HG03060 (cell line): ENCODE results near the gene TARBP1.
"Not testable (repeated sequence)": the region's sequence is repeated elsewhere in the genome, so short reads cannot be mapped to it uniquely, and the experiment has no call there.

ENCODE experiments used
- ATAC-seq: cut with Tn5 transposase; IDR thresholded peaks from one replicate; pipeline ENCODE4 v1.9.1; 2021; ENCODE audit warnings: low read depth, moderate number of reproducible peaks; ENCODE audit not compliant: unreplicated experiment

TARBP1 gene

DNA sequence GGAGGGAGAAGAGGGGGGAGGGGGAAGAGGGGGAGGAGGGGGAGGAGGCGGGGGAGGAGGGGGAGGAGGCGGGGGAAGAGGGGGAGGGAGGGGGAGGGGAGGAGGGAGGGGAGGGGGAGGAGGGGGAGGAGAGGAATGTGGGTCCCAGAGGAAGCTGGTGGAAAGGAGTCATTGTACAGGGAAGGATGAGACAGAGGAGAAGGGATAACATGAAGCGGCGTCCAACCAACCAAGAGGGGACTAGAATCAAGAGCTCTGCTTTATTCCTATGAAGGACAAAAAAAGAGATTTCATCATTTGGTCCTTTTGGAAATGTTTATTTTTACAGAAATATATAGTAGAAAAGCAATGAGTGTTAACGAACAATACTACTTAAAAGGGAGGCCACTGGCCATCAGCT is 81.2 kb downstream of the TARBP1 start:
- no peak for ATAC-seq

DNA sequence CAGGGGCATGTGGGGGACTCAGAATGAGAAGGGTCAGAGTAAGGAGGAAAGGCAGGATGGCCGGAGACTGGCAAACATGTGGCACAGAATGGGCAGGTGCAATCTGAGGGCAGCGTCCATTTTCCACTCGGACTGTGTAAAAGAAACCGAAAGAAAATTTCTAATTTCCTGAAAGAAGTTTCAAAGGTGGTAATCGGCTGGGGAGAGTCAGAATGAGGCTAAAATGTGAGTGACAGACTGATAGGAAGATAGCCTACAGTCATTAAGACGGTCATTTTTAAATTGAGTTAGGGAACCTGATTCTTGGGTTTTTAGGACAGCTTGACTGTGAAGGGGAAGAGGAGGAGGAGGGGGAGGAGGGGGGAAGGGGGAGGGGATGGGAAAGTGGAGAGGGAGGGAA is 82.1 kb downstream of the TARBP1 start:
- no peak for ATAC-seq

DNA sequence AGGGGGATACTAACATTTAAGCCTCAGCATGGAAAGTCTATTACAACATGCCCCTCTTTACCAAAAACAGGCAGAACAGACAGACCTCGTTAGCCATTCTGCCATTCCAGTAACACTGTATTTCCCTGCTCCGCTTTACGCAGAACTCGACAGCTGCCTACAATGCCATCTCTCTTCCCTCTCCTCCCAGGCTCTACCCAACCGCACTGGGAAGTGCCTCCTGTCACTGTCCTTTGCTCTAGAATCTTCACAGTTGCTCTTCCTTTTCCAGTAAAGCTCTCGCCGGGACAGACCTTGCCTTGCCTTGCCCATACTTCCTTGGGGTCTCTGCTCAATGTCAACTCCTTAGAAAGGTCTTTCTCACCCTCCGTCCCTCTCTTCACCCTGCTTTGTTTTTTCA is 82.9 kb downstream of the TARBP1 start:
- ATAC-seq: no peak

DNA sequence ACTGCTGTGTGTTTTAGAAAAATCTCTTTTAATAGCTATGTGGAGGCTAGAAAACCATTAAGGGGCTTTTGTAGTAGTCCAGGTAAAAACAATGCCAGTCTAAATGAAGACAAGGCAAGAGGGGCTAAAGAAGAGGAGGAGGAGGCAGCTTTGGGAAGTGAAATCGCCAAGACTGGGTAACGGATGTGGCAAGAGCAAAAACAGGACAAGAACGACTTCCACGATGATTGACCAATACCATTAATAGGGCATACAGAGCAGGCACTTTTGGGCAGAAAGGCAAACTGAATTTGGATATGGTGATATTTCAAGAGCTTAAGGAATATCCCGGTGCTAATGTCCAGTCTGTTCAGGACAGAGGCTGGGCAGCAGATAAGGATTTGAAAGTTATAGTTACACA is 83.7 kb downstream of the TARBP1 start:
- ATAC-seq: no peak

DNA sequence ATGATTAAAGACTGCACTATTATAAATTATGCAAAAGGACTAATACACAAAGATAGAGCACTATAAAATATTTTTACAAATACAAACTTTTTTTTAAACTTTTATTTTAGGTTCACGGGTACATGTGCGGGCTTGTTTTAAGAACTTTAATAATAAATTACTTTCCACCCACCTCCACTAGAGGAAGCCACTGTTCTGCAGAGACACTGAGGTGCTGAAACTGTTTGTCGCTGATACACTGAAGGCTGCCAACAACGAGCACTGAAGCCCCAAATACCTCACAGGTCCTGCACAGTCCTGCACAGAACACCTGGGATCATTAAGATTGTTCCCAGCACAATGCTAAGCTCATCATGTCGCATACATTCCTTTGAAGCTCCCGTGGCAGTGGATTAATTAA is 85.8 kb downstream of the TARBP1 start:
- ATAC-seq: no peak

DNA sequence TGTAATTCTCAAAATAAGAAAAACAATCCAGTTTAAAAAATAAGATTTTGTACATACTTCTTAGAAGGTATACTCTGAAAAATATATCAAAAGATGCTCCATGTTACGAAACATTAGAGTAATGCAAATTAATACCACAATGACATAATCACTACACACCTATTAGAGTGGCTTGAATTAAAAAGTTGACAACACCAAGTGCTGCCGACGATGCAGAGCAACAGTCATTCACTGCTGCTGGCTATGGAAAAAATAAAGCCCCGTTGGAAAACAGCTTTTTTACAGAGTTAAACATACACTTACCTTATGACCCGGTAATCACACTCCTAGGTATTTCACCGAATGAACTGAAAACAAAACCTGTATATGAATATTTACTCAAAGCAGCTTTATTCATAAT is 90.9 kb downstream of the TARBP1 start:
- no peak for ATAC-seq

DNA sequence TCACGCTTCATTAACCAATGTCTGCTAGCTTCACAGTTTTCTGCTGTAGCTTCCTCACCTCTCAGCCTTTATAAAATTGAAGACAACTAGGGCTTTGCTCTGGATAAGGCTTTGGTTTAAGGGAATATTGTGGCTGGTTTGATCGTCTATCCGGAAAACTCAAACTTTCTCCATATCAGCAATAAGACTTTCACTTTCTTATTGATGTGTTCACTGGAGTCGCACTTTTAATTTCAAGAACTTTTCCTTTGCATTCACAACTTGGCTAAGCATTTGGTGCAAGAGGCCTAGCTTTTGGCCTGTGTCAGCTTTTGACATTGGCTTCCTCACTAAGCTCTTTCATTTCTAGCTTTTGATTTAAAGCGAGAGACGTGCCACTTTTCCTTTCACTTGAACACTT is 92.9 kb downstream of the TARBP1 start:
- no peak for ATAC-seq

DNA sequence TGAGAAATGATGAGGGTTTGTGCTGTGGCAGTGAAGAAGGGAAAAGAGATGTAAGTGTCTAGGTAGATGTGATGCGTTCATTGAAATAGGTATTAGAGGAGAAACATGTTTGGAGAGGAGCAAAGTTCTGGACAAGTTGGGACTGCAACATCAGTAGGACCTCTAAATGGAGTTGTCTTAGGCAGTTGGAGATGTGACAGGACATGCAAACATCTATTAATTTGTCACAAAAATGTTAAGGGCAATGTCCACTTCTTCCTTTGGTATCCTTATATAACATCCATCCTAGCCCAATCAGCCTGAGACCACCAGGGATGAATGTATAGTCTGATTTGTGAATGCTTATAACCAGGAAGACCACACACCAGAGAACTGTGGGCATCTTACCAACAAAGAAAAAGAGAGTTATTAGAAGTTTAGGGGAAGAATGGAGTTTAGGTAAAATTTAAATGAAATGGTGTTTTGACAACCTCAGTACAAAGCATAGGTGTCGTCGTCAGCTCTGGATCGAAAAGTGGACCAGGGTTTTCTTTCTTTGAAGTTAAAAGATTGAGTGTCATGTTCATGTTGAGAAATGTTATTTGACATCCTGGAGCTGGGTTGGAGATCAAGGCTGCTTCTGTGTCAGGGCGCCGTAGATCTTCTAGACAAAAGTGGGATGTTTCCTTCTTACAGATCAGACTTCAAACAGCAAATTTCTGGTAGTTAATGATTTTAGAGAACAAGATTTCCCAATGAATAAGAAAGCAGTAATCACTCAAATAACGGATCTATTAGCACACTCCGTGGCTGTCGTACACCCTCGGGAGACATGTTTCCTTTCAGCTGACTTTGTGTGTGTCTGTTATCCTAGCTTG is 97.1 kb downstream of the TARBP1 start:
- no peak for ATAC-seq

DNA sequence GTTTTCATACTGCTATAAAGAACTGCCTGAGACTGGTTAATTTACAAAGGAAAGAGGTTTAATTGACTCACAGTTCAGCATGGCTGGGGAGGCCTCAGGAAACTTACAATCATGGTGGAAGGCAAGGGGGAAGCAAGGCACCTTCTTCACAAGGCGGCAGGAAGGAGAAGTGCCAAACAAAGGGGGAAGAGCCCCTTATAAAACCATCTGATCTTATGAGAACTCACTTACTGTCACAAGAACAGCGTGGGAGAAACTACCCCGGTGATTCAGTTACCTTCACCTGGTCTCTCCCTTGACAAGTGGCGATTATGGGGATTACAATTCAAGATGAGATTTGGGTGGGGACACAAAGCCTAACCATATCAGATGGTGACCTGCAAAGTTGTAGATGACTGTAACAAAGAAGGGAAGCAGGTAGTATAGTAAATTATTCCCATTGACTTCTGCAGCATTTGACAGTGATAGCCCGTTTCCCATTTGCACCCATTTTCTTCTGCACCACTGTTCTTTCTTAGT is 99.3 kb downstream of the TARBP1 start:
- ATAC-seq: not testable (repeated sequence)

DNA sequence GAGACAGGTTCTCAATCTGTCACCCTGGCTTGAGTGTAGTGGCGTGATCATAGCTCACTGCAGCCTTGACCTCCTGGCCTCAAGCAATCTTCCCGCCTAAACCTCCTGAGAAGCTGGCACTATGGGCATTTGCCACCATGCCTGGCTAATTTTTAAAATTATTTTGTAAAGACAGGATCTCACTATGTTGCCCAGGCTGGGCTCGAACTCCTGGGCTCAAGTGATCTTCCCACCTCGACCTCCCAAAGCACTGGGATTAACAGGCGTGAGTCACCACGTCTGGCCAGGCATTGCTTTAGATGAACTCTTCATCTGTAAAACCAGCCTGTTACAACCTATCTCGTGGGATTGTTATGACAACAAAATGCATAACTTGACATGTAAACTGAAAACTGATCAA is 103.3 kb downstream of the TARBP1 start:
- ATAC-seq: no peak

DNA sequence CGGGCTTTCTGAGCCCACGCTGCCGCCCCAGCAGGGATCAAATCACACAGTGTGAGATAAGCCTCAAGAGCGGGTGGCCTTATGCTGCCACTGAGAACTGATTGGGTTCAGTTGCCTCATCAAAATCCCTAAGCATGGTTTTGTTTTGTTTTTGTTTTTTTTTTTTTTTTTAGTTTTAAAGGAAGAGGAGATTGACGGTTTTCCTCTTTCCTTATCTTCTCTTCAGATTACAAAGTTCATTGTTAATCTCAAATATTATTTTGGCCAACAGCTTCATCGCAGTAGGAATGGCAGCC is 105.1 kb downstream of the TARBP1 start:
- no peak for ATAC-seq

DNA sequence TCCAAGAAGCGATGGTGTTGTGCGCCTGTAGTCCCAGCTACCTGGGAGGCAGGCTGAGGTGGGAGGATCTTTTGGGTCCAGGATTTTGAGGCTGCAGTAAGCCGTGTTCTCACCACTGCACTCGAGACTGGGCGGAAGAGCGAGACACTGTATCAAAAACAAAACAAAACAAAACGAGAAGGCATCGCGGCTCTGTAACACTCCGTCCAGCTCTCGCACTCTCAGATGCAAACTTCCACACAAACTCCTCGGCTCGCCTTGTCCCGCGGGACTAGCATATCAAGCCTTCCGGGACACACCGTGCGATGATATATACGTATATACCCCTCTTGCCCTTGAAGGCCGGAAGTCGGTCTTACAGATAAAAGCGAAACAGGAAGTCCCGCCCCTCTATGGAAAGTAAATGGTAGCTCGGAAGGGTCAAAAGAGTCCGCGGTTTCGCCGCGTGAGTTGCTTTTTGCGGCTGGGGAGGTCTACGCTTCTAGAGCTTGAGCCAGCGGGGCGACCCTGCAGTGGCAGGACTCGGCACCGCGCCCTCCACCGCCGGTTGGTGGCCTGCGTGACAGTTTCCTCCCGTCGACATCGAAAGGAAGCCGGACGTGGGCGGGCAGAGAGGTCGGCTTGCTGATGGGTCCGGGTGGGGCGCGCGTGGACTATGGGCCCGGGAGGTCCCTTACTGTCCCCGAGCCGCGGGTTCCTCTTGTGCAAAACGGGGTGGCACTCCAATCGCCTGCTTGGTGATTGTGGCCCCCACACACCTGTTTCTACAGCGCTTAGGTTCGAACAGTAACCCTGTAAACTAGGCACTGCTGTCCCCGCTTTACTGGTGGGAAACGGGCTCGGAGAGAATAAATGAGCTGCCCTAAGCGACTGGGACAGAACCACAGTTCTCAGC is 105.7 kb downstream of the TARBP1 start, which contains the start of gene COA6:
Gene COA6, plus strand, starts transcription at position 393 of the 895 bp plus-strand sequence. Its CDS starts 11 bp downstream, at position 404.
- ATAC-seq: peak; percentile 86

DNA sequence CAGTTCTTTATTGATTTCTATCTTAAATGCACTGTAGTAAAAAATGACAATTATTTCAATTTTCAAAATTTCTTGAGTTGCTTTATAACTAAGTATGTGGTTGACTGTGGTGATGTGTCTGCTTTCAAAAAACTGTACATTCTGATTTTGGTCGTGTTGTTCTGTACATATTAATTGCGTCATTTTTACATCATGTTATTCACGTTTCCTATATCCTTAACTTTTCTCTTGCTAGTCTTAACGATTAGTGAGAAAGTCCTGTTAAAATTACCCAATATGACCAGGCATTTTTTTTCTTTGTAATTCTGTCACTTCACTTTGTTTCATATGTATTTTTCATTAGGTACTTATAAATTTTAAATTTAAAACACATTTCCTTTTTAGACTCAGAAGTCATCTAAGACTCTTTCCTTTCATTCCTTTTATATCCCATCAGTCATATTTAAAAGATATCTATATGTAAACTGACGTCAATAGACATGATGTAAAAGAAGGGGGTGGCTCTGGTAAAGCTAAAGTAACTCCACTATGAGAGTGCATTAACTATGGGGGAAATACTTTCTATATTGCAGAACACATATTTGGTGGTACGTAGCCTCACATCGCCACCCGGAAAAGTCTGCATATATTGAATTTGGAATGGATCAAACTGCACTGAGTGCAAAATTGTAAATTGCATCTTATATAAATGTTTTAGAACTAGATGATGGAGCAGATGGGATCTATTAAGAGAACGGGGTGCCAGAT is 106.8 kb downstream of the TARBP1 start:
- ATAC-seq: no peak

DNA sequence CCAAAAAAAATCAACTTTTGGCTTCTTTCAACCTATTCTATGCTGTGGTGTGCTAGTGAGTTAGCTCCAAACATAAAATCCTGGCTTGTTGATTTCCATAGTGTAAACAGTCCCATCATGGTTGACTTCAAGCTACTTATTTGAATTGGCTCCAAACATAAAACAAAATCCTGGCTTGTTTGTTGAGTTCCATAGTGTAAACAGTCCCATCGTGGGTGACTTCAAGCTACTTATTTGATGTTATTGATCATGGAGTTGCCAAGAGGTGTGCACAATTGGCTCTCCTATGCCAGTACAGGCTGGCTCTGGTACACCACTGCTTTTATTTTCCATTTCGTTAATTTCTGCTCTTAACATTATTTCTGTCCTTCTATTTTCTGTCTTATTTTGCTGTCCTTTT is 107.6 kb downstream of the TARBP1 start:
- ATAC-seq: no peak

DNA sequence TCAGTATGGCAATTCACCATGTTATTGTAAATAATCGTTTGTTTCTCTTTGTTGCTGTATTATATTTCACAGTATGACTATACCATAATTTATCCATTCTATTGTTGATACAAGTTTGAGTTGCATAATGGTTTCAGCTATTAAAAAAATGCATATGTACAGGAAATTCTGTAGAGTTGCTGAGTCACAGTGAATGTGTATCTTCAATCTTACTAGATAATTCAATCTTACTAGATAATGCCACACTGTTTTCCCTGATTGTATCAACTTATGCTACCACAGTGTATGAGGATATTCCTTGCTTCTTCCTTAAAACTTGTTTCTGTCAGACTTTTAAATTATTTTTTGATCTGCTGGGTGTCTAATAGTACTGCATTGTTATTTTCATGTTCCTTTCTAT is 109.2 kb downstream of the TARBP1 start:
- ATAC-seq: no peak

DNA sequence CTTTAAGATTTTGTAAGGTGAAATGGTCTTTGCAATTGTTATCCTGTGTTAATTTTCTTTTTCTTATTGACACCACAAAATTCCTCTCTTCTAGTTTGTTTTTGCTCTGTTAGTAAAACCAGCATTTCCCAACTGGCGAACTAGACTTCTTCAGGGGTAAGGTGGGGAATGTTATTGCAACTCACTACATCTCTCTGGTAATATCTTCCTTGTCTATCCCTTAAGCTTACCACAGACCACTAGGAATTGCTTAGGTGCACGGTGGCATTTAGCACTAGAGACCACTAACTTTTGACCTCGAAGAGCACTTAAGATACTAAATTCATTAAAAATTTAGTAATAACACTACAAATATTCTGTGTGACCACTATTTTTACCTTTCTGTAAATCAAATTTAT is 109.9 kb downstream of the TARBP1 start:
- ATAC-seq: no peak

DNA sequence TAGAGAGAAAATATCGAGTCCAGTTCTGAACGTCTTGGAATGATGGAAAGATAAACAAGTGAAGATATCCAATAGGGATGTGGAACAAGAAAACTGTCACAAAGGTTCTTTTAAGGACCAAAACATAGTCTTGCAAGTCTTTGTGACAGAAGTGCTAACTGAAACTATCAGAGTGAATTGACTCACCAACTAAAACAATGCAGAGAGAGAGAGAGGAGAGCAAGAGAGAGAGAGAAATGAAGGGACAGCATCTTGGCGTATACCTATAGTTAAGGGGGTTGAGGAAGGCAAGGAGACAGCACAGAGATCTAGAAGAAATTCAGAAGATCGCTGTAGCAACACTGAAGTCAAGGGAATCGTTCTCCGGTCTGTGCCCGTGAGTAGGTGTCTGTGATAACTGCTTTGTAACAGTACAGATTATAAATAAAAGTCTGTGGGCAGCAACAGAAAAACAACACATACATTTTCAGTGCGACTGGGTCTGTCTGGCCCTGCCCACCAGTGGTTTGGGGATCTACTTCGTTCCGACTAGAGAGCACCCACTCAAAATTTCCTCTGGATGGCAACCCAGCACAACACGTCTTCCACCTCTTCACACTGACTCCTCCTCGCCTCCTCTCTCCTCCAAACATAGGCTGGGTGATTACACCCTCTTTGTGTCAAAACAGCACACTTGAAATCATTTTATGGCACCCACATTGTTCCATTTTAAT is 110.5 kb downstream of the TARBP1 start:
- no peak for ATAC-seq

DNA sequence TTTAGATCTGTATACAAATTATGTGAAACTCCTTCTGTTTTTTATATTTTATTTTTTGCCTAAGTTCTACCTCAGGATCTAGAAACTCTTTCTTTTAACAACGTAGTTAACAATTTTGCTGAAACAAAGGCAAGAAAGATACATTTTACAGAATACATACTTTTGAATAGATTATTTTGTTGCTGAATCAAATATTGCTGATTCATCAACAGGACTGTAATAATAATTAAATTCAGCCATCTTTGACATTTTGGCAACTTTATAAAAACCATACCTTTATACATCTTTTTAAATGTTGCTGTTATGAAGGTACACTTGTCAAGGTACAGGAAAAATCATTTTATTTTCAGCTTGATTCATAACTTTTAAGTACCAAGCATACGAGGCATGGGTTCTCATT is 116.4 kb downstream of the TARBP1 start:
- no peak for ATAC-seq

DNA sequence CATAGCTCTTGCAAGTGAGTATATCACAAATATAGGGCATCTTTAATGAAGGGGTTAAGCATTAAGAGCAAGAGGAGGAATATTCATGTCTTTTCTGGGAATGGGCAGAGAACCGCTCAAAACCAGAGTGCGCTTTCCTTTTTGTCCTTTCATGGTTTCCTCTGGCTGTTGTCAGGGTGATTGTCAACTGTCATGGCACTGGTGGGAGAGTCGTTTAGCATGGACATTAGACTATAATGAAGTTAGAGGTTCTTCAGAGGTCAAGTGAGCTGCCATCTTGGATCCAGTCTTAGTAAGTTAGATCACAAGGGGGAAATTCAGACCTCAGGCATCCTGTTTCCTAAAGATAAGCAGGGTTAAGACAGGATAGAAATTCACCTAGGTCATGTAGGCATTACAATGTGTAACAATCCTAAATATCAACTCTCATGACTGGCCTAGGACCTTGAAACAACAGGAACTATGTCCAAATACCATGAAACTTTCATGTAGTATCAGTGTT is 117.8 kb downstream of the TARBP1 start:
- no peak for ATAC-seq

DNA sequence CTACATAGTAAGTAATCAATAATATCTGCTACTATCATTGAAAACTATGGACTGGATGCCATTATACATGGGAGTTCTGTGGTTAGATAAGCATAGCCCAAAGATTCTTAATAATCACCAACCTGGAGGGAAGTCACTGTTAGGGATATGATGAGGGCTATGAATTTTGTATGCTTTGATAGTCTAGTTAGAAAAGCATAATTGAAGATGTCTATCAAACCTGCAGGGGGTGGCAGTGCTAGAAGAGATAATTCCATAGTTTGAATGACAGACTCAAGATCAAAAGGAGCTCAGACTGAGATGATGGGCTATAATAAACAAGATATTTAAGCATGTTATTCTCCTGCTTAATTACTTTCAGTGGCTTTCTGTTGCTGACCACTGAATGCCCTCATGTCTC is 121.1 kb downstream of the TARBP1 start:
- no peak for ATAC-seq
